ENCODE data around the gene SMAD1.

DNA sequence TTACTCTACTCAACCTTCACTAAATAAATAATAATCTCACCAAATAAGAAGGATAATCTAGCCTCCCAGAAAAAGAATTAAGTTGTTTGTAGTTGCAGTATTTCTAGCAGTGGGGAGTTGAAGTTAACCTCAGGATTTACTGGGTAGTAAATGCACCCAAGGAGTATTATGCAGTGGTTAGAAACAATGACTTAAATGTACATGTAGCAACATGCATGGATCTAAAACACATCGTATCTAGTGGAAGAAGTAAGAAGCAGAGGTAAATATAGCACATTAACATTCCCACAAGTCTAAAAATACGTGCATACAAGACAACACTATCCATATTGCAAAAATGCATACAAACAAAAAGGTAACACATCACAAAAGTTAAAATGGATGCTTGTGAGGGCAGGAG lies 44.2 kb upstream of the SMAD1 start:
- TF ChIP-seq ZFP30 (CRISPR knock-in tag; IDR thresholded peaks at IDR 0.05) (no peak), TCF4 (CRISPR knock-in tag; IDR thresholded peaks at IDR 0.05; ENCODE audit: borderline replicate concordance) (no peak), ZNF70 (CRISPR knock-in tag; IDR thresholded peaks at IDR 0.05) (no peak), ESRRG (CRISPR knock-in tag; IDR thresholded peaks at IDR 0.05) (no peak), ZFP3 (CRISPR knock-in tag; IDR thresholded peaks at IDR 0.05) (no peak), SNAI2 (CRISPR knock-in tag; IDR thresholded peaks at IDR 0.05) (no peak), OSR1 (CRISPR knock-in tag; IDR thresholded peaks at IDR 0.05) (no peak), TOX (CRISPR knock-in tag; IDR thresholded peaks at IDR 0.05; ENCODE audit: borderline replicate concordance) (no peak)
- TF ChIP-seq, protein P1, sequence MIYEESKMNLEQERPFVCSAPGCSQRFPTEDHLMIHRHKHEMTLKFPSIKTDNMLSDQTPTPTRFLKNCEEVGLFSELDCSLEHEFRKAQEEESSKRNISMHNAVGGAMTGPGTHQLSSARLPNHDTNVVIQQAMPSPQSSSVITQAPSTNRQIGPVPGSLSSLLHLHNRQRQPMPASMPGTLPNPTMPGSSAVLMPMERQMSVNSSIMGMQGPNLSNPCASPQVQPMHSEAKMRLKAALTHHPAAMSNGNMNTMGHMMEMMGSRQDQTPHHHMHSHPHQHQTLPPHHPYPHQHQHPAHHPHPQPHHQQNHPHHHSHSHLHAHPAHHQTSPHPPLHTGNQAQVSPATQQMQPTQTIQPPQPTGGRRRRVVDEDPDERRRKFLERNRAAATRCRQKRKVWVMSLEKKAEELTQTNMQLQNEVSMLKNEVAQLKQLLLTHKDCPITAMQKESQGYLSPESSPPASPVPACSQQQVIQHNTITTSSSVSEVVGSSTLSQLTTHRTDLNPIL (CRISPR knock-in tag; IDR thresholded peaks at IDR 0.05; ENCODE audit: low read depth): no peak
- TF ChIP-seq, protein P2, sequence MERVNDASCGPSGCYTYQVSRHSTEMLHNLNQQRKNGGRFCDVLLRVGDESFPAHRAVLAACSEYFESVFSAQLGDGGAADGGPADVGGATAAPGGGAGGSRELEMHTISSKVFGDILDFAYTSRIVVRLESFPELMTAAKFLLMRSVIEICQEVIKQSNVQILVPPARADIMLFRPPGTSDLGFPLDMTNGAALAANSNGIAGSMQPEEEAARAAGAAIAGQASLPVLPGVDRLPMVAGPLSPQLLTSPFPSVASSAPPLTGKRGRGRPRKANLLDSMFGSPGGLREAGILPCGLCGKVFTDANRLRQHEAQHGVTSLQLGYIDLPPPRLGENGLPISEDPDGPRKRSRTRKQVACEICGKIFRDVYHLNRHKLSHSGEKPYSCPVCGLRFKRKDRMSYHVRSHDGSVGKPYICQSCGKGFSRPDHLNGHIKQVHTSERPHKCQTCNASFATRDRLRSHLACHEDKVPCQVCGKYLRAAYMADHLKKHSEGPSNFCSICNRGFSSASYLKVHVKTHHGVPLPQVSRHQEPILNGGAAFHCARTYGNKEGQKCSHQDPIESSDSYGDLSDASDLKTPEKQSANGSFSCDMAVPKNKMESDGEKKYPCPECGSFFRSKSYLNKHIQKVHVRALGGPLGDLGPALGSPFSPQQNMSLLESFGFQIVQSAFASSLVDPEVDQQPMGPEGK (CRISPR knock-in tag; IDR thresholded peaks at IDR 0.05; ENCODE audit: borderline replicate concordance): no peak
- TF ChIP-seq, protein P3, sequence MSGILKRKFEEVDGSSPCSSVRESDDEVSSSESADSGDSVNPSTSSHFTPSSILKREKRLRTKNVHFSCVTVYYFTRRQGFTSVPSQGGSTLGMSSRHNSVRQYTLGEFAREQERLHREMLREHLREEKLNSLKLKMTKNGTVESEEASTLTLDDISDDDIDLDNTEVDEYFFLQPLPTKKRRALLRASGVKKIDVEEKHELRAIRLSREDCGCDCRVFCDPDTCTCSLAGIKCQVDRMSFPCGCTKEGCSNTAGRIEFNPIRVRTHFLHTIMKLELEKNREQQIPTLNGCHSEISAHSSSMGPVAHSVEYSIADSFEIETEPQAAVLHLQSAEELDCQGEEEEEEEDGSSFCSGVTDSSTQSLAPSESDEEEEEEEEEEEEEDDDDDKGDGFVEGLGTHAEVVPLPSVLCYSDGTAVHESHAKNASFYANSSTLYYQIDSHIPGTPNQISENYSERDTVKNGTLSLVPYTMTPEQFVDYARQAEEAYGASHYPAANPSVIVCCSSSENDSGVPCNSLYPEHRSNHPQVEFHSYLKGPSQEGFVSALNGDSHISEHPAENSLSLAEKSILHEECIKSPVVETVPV (CRISPR knock-in tag; IDR thresholded peaks at IDR 0.05): no peak
